HCEC 1CT (cell line): ENCODE data around the gene EIF4E2.
"Not testable (repeated sequence)": the region's sequence is repeated elsewhere in the genome, so short reads cannot be mapped to it uniquely, and the experiment has no call there.

Source experiments
- DNase-seq: peaks from one replicate; pipeline ENCODE4 v3.0.0-alpha.2; 2017

The EIF4E2 gene

GRCh38 chr2:232522623-232523401 lies 27.7 kb upstream of the EIF4E2 start:
- no peak for DNase-seq

- no peak for DNase-seq
These were observed 27.1 kb upstream of the EIF4E2 start for GRCh38 chr2:232523402-232523681.

- no peak for DNase-seq
These were observed 26.5 kb upstream of the EIF4E2 start for GRCh38 chr2:232523682-232524597.

GRCh38 chr2:232524771-232525170 lies 25.7 kb upstream of the EIF4E2 start:
- no peak for DNase-seq

GRCh38 chr2:232525199-232525598 lies 25.3 kb upstream of the EIF4E2 start:
- no peak for DNase-seq

- DNase-seq: no peak
These were observed 24.6 kb upstream of the EIF4E2 start, which contains the start of gene CHRND for GRCh38 chr2:232525791-232526371. TSS of gene CHRND (plus strand) at chr2:232526160. CDS start at chr2:232526216, 56 bp downstream.

GRCh38 chr2:232526372-232526941 lies 24.0 kb upstream of the EIF4E2 start:
- DNase-seq: no peak

GRCh38 chr2:232527905-232528470 lies 22.5 kb upstream of the EIF4E2 start:
- no peak for DNase-seq

- DNase-seq: no peak
These were observed 21.6 kb upstream of the EIF4E2 start for GRCh38 chr2:232528746-232529460.

- no peak for DNase-seq
These were observed 20.5 kb upstream of the EIF4E2 start for GRCh38 chr2:232529806-232530547.

GRCh38 chr2:232530626-232531260 lies 19.7 kb upstream of the EIF4E2 start:
- no peak for DNase-seq

GRCh38 chr2:232532419-232532818 lies 18.1 kb upstream of the EIF4E2 start:
- no peak for DNase-seq

- DNase-seq: not testable (repeated sequence)
These were observed 17.7 kb upstream of the EIF4E2 start for GRCh38 chr2:232532821-232533220.

GRCh38 chr2:232533944-232534710 lies 16.4 kb upstream of the EIF4E2 start:
- DNase-seq: no peak

GRCh38 chr2:232534940-232535651 lies 15.4 kb upstream of the EIF4E2 start:
- DNase-seq: no peak

- DNase-seq: no peak
These were observed 14.5 kb upstream of the EIF4E2 start for GRCh38 chr2:232535761-232536530.

- DNase-seq: no peak
These were observed 13.4 kb upstream of the EIF4E2 start for GRCh38 chr2:232537079-232537478.

- DNase-seq: no peak
These were observed 13.0 kb upstream of the EIF4E2 start for GRCh38 chr2:232537499-232537898.

GRCh38 chr2:232538671-232539070 lies 11.8 kb upstream of the EIF4E2 start:
- no peak for DNase-seq
